ENCODE measurements around the gene PTPRQ. TPM values are rescaled to one million over a fixed set of nuclear protein-coding genes. Genes with fewer than 3 reads are reported as not detected.

PTPRQ gene
- total RNA-seq, 1 experiment from 2014 or later: not detected

DNA sequence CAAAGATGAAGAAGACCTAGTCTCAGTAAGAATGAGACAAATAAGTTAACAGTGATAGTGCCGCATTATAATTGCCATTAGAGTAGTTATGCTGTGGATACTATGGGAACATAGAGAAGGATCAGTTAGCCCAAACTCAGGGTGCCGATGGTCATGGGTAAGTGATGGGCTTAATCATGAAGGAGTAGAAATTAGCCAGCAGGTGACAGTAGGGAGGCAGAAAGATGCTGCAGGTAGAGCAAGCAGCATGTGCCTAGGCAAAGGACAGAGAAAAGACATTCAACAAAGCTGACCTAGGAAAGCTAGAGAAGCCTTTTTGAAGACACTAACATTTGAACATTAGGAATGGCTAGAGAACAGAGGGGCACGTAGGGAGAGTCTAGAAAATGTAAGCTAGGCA, 30.6 kb upstream of the PTPRQ start (continued):
- no peak for TF ChIP-seq TEAD1 (CRISPR knock-in tag; IDR thresholded peaks at IDR 0.05)
- TF ChIP-seq CREM (CRISPR knock-in tag; IDR thresholded peaks at IDR 0.05): no peak
- no peak for TF ChIP-seq OVOL2 (CRISPR knock-in tag; IDR thresholded peaks at IDR 0.05; ENCODE audit: borderline replicate concordance)
- TF ChIP-seq, protein P1, sequence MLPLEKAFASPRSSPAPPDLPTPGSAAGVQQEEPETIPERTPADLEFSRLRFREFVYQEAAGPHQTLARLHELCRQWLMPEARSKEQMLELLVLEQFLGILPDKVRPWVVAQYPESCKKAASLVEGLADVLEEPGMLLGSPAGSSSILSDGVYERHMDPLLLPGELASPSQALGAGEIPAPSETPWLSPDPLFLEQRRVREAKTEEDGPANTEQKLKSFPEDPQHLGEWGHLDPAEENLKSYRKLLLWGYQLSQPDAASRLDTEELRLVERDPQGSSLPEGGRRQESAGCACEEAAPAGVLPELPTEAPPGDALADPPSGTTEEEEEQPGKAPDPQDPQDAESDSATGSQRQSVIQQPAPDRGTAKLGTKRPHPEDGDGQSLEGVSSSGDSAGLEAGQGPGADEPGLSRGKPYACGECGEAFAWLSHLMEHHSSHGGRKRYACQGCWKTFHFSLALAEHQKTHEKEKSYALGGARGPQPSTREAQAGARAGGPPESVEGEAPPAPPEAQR (CRISPR knock-in tag; IDR thresholded peaks at IDR 0.05): no peak
- no peak for TF ChIP-seq IRF2 (CRISPR knock-in tag; IDR thresholded peaks at IDR 0.05; ENCODE audit: borderline replicate concordance, low read depth)
- TF ChIP-seq GABPB1 (CRISPR knock-in tag; IDR thresholded peaks at IDR 0.05): no peak
- TF ChIP-seq, protein P2, sequence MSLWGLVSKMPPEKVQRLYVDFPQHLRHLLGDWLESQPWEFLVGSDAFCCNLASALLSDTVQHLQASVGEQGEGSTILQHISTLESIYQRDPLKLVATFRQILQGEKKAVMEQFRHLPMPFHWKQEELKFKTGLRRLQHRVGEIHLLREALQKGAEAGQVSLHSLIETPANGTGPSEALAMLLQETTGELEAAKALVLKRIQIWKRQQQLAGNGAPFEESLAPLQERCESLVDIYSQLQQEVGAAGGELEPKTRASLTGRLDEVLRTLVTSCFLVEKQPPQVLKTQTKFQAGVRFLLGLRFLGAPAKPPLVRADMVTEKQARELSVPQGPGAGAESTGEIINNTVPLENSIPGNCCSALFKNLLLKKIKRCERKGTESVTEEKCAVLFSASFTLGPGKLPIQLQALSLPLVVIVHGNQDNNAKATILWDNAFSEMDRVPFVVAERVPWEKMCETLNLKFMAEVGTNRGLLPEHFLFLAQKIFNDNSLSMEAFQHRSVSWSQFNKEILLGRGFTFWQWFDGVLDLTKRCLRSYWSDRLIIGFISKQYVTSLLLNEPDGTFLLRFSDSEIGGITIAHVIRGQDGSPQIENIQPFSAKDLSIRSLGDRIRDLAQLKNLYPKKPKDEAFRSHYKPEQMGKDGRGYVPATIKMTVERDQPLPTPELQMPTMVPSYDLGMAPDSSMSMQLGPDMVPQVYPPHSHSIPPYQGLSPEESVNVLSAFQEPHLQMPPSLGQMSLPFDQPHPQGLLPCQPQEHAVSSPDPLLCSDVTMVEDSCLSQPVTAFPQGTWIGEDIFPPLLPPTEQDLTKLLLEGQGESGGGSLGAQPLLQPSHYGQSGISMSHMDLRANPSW (CRISPR knock-in tag; conservative IDR thresholded peaks at IDR 0.05; ENCODE audit: low read depth): no peak
- no peak for TF ChIP-seq PRRX2 (CRISPR knock-in tag; IDR thresholded peaks at IDR 0.05)
- TF ChIP-seq, protein P3, sequence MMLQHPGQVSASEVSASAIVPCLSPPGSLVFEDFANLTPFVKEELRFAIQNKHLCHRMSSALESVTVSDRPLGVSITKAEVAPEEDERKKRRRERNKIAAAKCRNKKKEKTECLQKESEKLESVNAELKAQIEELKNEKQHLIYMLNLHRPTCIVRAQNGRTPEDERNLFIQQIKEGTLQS (CRISPR knock-in tag; conservative IDR thresholded peaks at IDR 0.05): no peak
- no peak for TF ChIP-seq ZNF416 (CRISPR knock-in tag; IDR thresholded peaks at IDR 0.05)

DNA sequence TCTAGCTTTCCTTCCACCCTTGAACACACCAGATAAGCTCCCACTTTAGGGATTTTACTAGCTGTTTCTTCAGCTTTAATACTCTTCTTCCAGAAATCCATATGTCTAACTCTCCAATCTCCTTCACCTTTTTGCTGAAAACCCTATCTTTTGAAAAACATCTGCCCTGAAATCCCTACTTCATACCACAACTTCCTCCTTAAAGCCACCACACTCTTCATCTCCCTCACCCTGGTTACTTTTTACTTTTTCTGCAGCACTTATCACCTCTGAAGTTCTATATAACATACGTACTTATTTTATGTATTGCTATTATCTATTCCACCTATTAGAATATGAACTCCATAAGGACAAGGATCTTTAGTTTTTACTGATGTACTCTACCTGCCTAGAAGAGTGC, 28.6 kb upstream of the PTPRQ start:
- Mint-ChIP-seq H3K27me3 (ENCODE audit: low read depth) (no peaks in the 10 kb centered on the region), H3K4me1 (no peaks in the 10 kb centered on the region), H3K9me3 (no peaks in the 10 kb centered on the region), H3K27ac (no peak overlapping the region), H3K36me3 (no peaks in the 10 kb centered on the region), H3K4me3 (no peak overlapping the region)
- POLR2A ChIA-PET: no interaction called here
- ATAC-seq (no peak), DNase-seq (ENCODE audit: low spot score) (no peak)
- CTCF ChIA-PET: no interaction called here
- TF ChIP-seq JAZF1 (CRISPR knock-in tag; IDR thresholded peaks at IDR 0.05): no peak
- TF ChIP-seq, protein P4, sequence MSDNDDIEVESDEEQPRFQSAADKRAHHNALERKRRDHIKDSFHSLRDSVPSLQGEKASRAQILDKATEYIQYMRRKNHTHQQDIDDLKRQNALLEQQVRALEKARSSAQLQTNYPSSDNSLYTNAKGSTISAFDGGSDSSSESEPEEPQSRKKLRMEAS (CRISPR knock-in tag; IDR thresholded peaks at IDR 0.05): no peak
- TF ChIP-seq SOX15 (CRISPR knock-in tag; IDR thresholded peaks at IDR 0.05): no peak
- TF ChIP-seq ZNF232 (CRISPR knock-in tag; IDR thresholded peaks at IDR 0.05): no peak
- TF ChIP-seq IRF2 (CRISPR knock-in tag; IDR thresholded peaks at IDR 0.05; ENCODE audit: borderline replicate concordance, low read depth): no peak
- TF ChIP-seq SMAD3 (CRISPR knock-in tag; IDR thresholded peaks at IDR 0.05; ENCODE audit: borderline replicate concordance): no peak
- TF ChIP-seq, protein P5, sequence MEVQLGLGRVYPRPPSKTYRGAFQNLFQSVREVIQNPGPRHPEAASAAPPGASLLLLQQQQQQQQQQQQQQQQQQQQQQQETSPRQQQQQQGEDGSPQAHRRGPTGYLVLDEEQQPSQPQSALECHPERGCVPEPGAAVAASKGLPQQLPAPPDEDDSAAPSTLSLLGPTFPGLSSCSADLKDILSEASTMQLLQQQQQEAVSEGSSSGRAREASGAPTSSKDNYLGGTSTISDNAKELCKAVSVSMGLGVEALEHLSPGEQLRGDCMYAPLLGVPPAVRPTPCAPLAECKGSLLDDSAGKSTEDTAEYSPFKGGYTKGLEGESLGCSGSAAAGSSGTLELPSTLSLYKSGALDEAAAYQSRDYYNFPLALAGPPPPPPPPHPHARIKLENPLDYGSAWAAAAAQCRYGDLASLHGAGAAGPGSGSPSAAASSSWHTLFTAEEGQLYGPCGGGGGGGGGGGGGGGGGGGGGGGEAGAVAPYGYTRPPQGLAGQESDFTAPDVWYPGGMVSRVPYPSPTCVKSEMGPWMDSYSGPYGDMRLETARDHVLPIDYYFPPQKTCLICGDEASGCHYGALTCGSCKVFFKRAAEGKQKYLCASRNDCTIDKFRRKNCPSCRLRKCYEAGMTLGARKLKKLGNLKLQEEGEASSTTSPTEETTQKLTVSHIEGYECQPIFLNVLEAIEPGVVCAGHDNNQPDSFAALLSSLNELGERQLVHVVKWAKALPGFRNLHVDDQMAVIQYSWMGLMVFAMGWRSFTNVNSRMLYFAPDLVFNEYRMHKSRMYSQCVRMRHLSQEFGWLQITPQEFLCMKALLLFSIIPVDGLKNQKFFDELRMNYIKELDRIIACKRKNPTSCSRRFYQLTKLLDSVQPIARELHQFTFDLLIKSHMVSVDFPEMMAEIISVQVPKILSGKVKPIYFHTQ (CRISPR knock-in tag; IDR thresholded peaks at IDR 0.05): no peak
- TF ChIP-seq, protein P6, sequence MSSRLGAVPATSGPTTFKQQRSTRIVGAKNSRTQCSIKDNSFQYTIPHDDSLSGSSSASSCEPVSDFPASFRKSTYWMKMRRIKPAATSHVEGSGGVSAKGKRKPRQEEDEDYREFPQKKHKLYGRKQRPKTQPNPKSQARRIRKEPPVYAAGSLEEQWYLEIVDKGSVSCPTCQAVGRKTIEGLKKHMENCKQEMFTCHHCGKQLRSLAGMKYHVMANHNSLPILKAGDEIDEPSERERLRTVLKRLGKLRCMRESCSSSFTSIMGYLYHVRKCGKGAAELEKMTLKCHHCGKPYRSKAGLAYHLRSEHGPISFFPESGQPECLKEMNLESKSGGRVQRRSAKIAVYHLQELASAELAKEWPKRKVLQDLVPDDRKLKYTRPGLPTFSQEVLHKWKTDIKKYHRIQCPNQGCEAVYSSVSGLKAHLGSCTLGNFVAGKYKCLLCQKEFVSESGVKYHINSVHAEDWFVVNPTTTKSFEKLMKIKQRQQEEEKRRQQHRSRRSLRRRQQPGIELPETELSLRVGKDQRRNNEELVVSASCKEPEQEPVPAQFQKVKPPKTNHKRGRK (CRISPR knock-in tag; IDR thresholded peaks at IDR 0.05; ENCODE audit: borderline replicate concordance): no peak
- TF ChIP-seq ESRRA (CRISPR knock-in tag; IDR thresholded peaks at IDR 0.05; ENCODE audit: borderline replicate concordance): no peak
- TF ChIP-seq TCF7 (CRISPR knock-in tag; IDR thresholded peaks at IDR 0.05; ENCODE audit: low read depth): no peak
- TF ChIP-seq, protein P7, sequence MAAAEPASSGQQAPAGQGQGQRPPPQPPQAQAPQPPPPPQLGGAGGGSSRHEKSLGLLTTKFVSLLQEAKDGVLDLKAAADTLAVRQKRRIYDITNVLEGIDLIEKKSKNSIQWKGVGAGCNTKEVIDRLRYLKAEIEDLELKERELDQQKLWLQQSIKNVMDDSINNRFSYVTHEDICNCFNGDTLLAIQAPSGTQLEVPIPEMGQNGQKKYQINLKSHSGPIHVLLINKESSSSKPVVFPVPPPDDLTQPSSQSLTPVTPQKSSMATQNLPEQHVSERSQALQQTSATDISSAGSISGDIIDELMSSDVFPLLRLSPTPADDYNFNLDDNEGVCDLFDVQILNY (CRISPR knock-in tag; IDR thresholded peaks at IDR 0.05): no peak
- TF ChIP-seq, protein P8, sequence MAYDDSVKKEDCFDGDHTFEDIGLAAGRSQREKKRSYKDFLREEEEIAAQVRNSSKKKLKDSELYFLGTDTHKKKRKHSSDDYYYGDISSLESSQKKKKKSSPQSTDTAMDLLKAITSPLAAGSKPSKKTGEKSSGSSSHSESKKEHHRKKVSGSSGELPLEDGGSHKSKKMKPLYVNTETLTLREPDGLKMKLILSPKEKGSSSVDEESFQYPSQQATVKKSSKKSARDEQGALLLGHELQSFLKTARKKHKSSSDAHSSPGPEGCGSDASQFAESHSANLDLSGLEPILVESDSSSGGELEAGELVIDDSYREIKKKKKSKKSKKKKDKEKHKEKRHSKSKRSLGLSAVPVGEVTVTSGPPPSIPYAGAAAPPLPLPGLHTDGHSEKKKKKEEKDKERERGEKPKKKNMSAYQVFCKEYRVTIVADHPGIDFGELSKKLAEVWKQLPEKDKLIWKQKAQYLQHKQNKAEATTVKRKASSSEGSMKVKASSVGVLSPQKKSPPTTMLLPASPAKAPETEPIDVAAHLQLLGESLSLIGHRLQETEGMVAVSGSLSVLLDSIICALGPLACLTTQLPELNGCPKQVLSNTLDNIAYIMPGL (CRISPR knock-in tag; IDR thresholded peaks at IDR 0.05): no peak
- TF ChIP-seq TEAD4 (CRISPR knock-in tag; IDR thresholded peaks at IDR 0.05): no peak
- no peak for TF ChIP-seq GABPB1 (CRISPR knock-in tag; IDR thresholded peaks at IDR 0.05)
